K562 (cell line): ENCODE measurements around the gene MARVELD1. TPM values are rescaled to one million over a fixed set of nuclear protein-coding genes. Genes with fewer than 3 reads are reported as not detected.

Experiments
- CBX1 ChIP-seq: sonication (generic); IDR thresholded peaks from 2 replicates; pipeline ENCODE4 v1.6.1; 2016; ENCODE audit warnings: antibody characterized with exemption, low read depth, mild to moderate bottlenecking
- CBX8 ChIP-seq: fragments of 200-600 bp; sonication (generic); IDR thresholded peaks from 2 replicates; pipeline ENCODE4 v1.6.1; 2012; ENCODE audit warnings: borderline replicate concordance, mixed run types, low read depth, mild to moderate bottlenecking, moderate library complexity, mixed read lengths, low read length, control low read depth, inconsistent platforms; ENCODE audit not compliant: poor library complexity, severe bottlenecking; ENCODE audit errors: extremely low read depth
- CREBBP ChIP-seq: IDR thresholded peaks from one replicate; pipeline ENCODE4 v1.6.1; 2012; ENCODE audit warnings: low read depth, mild to moderate bottlenecking, control low read depth, inconsistent platforms, low read length
- CTBP1 ChIP-seq: fragments of 450-650 bp; IDR thresholded peaks from 2 replicates; pipeline ENCODE4 v1.6.1; 2016; ENCODE audit warnings: borderline replicate concordance
- E2F3 ChIP-seq: fragments of 250-450 bp; sonication (Bioruptor Pico); IDR thresholded peaks from 2 replicates; pipeline ENCODE4 v1.4.0; 2020; ENCODE audit warnings: mild to moderate bottlenecking
- EP400 ChIP-seq: fragments of 450-650 bp; IDR thresholded peaks from 2 replicates; pipeline ENCODE4 v1.6.1; 2017; ENCODE audit warnings: antibody characterized with exemption, mild to moderate bottlenecking, moderate library complexity
- ETV1 ChIP-seq: fragments of 450-650 bp; conservative IDR thresholded peaks from 2 replicates; pipeline ENCODE4 v1.6.1; 2016; ENCODE audit warnings: missing genetic modification characterization, control low read depth, low read depth, missing compliant biosample characterization
- HMG20B ChIP-seq: fragments of 250-450 bp; sonication (Bioruptor Pico); IDR thresholded peaks from 2 replicates; pipeline ENCODE4 v1.5.0; 2021; ENCODE audit warnings: mild to moderate bottlenecking
- HNRNPLL ChIP-seq: fragments of 200-400 bp; formaldehyde crosslinking; IDR thresholded peaks from 2 replicates; pipeline ENCODE4 v1.6.1; 2017; ENCODE audit warnings: low read length, low read depth, mild to moderate bottlenecking; ENCODE audit not compliant: poor library complexity, severe bottlenecking
- KAT7 ChIP-seq: sonication (generic); formaldehyde crosslinking; IDR thresholded peaks from 2 replicates; pipeline ENCODE4 v1.8.0; 2022; ENCODE audit warnings: missing genetic modification reagents, mild to moderate bottlenecking, borderline replicate concordance
- KDM4B ChIP-seq, 2 experiments: fragments of 450-650 bp in 1 of 2; sonication (generic) in 1 of 2; IDR thresholded peaks; 2 replicates each; pipeline ENCODE4 v1.6.1; 2016 to 2017; ENCODE audit warnings: borderline replicate concordance in 2 of 2, antibody characterized with exemption in 1 of 2, low read depth in 1 of 2, mild to moderate bottlenecking in 1 of 2
- MAFF ChIP-seq: IDR thresholded peaks from 2 replicates; pipeline ENCODE4 v1.6.1; 2012; ENCODE audit warnings: low read length, improper control_type of control experiment
- MAZ ChIP-seq, 2 experiments: fragments of 450-650 bp in 1 of 2; sonication (generic) in 1 of 2; formaldehyde crosslinking; IDR thresholded peaks in 1 of 2; conservative IDR thresholded peaks in 1 of 2; 2 replicates each; pipeline versions ENCODE4 v1.4.0 to v1.5.0; 2020; ENCODE audit warnings: mild to moderate bottlenecking in 1 of 2, missing genetic modification reagents in 1 of 2
- MTA3 ChIP-seq: fragments of 450-650 bp; formaldehyde crosslinking; IDR thresholded peaks from 2 replicates; pipeline ENCODE4 v1.6.1; 2017; ENCODE audit warnings: mild to moderate bottlenecking, borderline replicate concordance
- NEUROD1 ChIP-seq: fragments of 150-350 bp; IDR thresholded peaks from 2 replicates; pipeline ENCODE4 v1.6.1; 2014; ENCODE audit warnings: borderline replicate concordance, low read length, low read depth; ENCODE audit not compliant: partially characterized antibody
- PBX2 ChIP-seq, 2 experiments: IDR thresholded peaks in 1 of 2; conservative IDR thresholded peaks in 1 of 2; 2 replicates each; pipeline ENCODE4 v1.6.1; 2016; ENCODE audit warnings: low read depth in 2 of 2, mild to moderate bottlenecking in 1 of 2, missing compliant biosample characterization in 1 of 2, missing genetic modification characterization in 1 of 2, moderate library complexity in 1 of 2
- PHTF2 ChIP-seq: fragments of 250-450 bp; sonication (Bioruptor Pico); IDR thresholded peaks from 2 replicates; pipeline ENCODE4 v1.5.0; 2021; ENCODE audit warnings: mild to moderate bottlenecking
- RUNX1 ChIP-seq: sonication (generic); IDR thresholded peaks from 2 replicates; pipeline ENCODE4 v1.6.1; 2016; ENCODE audit warnings: antibody characterized with exemption, low read depth
- SREBF1 ChIP-seq: fragments of 150-350 bp; IDR thresholded peaks from 2 replicates; pipeline ENCODE4 v1.6.1; 2014; ENCODE audit warnings: antibody characterized with exemption, low read depth, low read length, borderline replicate concordance
- TCF7L2 ChIP-seq: fragments of 150-350 bp; IDR thresholded peaks from 2 replicates; pipeline ENCODE4 v1.6.1; 2016; ENCODE audit warnings: low read depth, mild to moderate bottlenecking, low read length, moderate library complexity
- THRAP3 ChIP-seq: fragments of 450-650 bp; IDR thresholded peaks from 2 replicates; pipeline ENCODE4 v1.6.1; 2016; ENCODE audit warnings: mild to moderate bottlenecking, inconsistent platforms, borderline replicate concordance
- TRIM24 ChIP-seq, 2 experiments: fragments of 450-650 bp; IDR thresholded peaks; 2 replicates each; pipeline ENCODE4 v1.6.1; 2016
- ZNF175 ChIP-seq: fragments of 200-800 bp; sonication (Bioruptor generic); IDR thresholded peaks from 2 replicates; pipeline ENCODE4 v1.6.1; 2016; ENCODE audit warnings: low read depth, mild to moderate bottlenecking, missing genetic modification characterization, missing compliant biosample characterization
- ZNF583 ChIP-seq: fragments of 250-450 bp; sonication (Bioruptor Pico); IDR thresholded peaks from 2 replicates; pipeline ENCODE4 v1.4.0; 2020
- ZNF764 ChIP-seq: fragments of 250-450 bp; sonication (Bioruptor Pico); IDR thresholded peaks from 2 replicates; pipeline ENCODE4 v1.4.0; 2020; ENCODE audit warnings: low read depth, mild to moderate bottlenecking, moderate library complexity
- polyA plus RNA-seq, 8 experiments: library from polyadenylated mRNA; depleted of rRNA in 4 of 8; stranded (reverse) in 5 of 8; unstranded in 3 of 8; fragments of >200 nt; fragmentation: Nextera tagmentation in 2 of 8; fragmentation: Illumina TruSeq in 1 of 8; extraction: Ambion mirVana in 2 of 8; extraction: Trizol in 1 of 8; gene quantifications; 2 replicates each; pipeline versions ENCODE4 v1.2.1 to v1.2.3, GENCODE V29; 2011 to 2014; ENCODE audit warnings: inconsistent platforms in 1 of 8, missing spikeins in 1 of 8
- total RNA-seq, 7 experiments: library from RNA; depleted of rRNA in 6 of 7; stranded (reverse); fragments of >200 nt in 6 of 7; fragmentation: Illumina TruSeq in 2 of 7; extraction: Trizol in 2 of 7; gene quantifications; 2 replicates each; pipeline versions ENCODE4 v1.2.1 to v1.2.3, GENCODE V29; 2011 to 2021; ENCODE audit warnings: low replicate concordance in 1 of 7

Gene MARVELD1
- total and polyA plus RNA-seq, 9 of the 15 experiments (the other 6 are each of a cell fraction or from before 2014, with no cell fraction given) = 2.7 to 12.5 (median 5.3) TPM

GRCh38 chr10:97686962-97687784 lies 26.4 kb upstream of the MARVELD1 start, which contains the start of gene AVPI1 (continued):
- TF ChIP-seq MAZ (CRISPR knock-in tag; conservative IDR thresholded peaks at IDR 0.05 in 1 of 2, IDR thresholded peaks at IDR 0.05 in 1 of 2) = peak; percentile 91 to 95
- peak; percentile 48 for TF ChIP-seq HNRNPLL
- no peak for TF ChIP-seq TCF7L2
- TF ChIP-seq KDM4B (IDR thresholded peaks at IDR 0.05; ENCODE audit: borderline replicate concordance in 2 of 2, low read depth in 1 of 2) = peak in 1 of 2 experiments; percentile 76; a peak in 1 of 4 replicates
- TF ChIP-seq PHTF2 (CRISPR knock-in tag) = no peak
- TF ChIP-seq PBX2 (CRISPR knock-in tag; IDR thresholded peaks at IDR 0.05; ENCODE audit: low read depth) = peak; percentile 57
- no peak for TF ChIP-seq PBX2 (tag; conservative IDR thresholded peaks at IDR 0.05; ENCODE audit: low read depth)
- peak; percentile 69; the same call in 1 of the 2 replicates for TF ChIP-seq MTA3
- TF ChIP-seq KAT7 (CRISPR knock-in tag) = peak; percentile 16; the same call in 1 of the 2 replicates
- TF ChIP-seq NEUROD1 = peak; percentile 31
- no peak for TF ChIP-seq CREBBP
- TF ChIP-seq EP400 = peak; percentile 73; the same call in 1 of the 2 replicates
- TF ChIP-seq CBX1 = no peak; the same call in 1 of the 2 replicates
- no peak for TF ChIP-seq HMG20B (CRISPR knock-in tag)
- TF ChIP-seq MAFF = no peak
- TF ChIP-seq E2F3 (CRISPR knock-in tag) = peak; percentile 62; the same call in 1 of the 2 replicates
- TF ChIP-seq THRAP3 = no peak
- TF ChIP-seq ZNF175 = 0 out of 2 replicates have a peak, but pooled peaks have one; percentile 52
- TF ChIP-seq SREBF1 = no peak
- peak; percentile 95 for TF ChIP-seq CTBP1
- no peak for TF ChIP-seq TRIM24 (IDR thresholded peaks at IDR 0.05)
- TF ChIP-seq CBX8 = no peak
- TF ChIP-seq ETV1 (tag) = no peak
- peak; percentile 76; the same call in 1 of the 2 replicates for TF ChIP-seq ZNF583 (CRISPR knock-in tag)
- TF ChIP-seq RUNX1 = no peak
- TF ChIP-seq ZNF764 (CRISPR knock-in tag) = no peak
